ENCODE data around the gene REV3L.

REV3L gene

GRCh38 chr6:111356551-111356950 lies 126.5 kb downstream of the REV3L start:
- Histone ChIP-seq H3K36me3 (peaks cover 25% of the 10 kb centered on the region), H3K4me3 (ENCODE audit: low read depth, low read length) (no peak overlapping the region), H3K27ac (no peak overlapping the region), H3K27me3 (ENCODE audit: insufficient read depth, low read depth, severe bottlenecking) (no peaks in the 10 kb centered on the region), H3K9me3 (ENCODE audit: severe bottlenecking) (no peaks in the 10 kb centered on the region)
- TF ChIP-seq CTCF (IDR thresholded peaks at IDR 0.05; ENCODE audit: low read depth, low read length) = no peak
- no peak for DNase-seq

GRCh38 chr6:111354758-111355555 lies 128.1 kb downstream of the REV3L start:
- Histone ChIP-seq H3K4me3 (ENCODE audit: low read depth, low read length) (no peak overlapping the region), H3K27me3 (ENCODE audit: insufficient read depth, low read depth, severe bottlenecking) (no peaks in the 10 kb centered on the region), H3K9me3 (ENCODE audit: severe bottlenecking) (no peaks in the 10 kb centered on the region), H3K27ac (no peak overlapping the region), H3K36me3 (peaks cover 32% of the 10 kb centered on the region)
- no peak for TF ChIP-seq CTCF (IDR thresholded peaks at IDR 0.05; ENCODE audit: low read depth, low read length)
- no peak for DNase-seq

GRCh38 chr6:111353912-111354462 lies 129.0 kb downstream of the REV3L start:
- no peaks in the 10 kb centered on the region for H3K9me3 ChIP-seq (ENCODE audit: severe bottlenecking)
- no peak for DNase-seq
- H3K27me3 ChIP-seq (ENCODE audit: insufficient read depth, low read depth, severe bottlenecking) = no peaks in the 10 kb centered on the region
- no peak for TF ChIP-seq CTCF (IDR thresholded peaks at IDR 0.05; ENCODE audit: low read depth, low read length)
- no peak overlapping the region for H3K27ac ChIP-seq
- no peak overlapping the region for H3K4me3 ChIP-seq (ENCODE audit: low read depth, low read length)
- H3K36me3 ChIP-seq = peaks cover 41% of the 10 kb centered on the region

- DNase-seq = no peak
- Histone ChIP-seq H3K9me3 (ENCODE audit: severe bottlenecking) (no peaks in the 10 kb centered on the region), H3K4me3 (ENCODE audit: low read depth, low read length) (no peak overlapping the region), H3K27me3 (ENCODE audit: insufficient read depth, low read depth, severe bottlenecking) (no peaks in the 10 kb centered on the region), H3K36me3 (peaks cover 53% of the 10 kb centered on the region), H3K27ac (no peak overlapping the region)
- no peak for TF ChIP-seq CTCF (IDR thresholded peaks at IDR 0.05; ENCODE audit: low read depth, low read length)
These were observed 135.4 kb downstream of the REV3L start for GRCh38 chr6:111347589-111347988.

- no peaks in the 10 kb centered on the region for H3K27me3 ChIP-seq (ENCODE audit: insufficient read depth, low read depth, severe bottlenecking)
- peaks cover 37% of the 10 kb centered on the region for H3K36me3 ChIP-seq
- TF ChIP-seq CTCF (IDR thresholded peaks at IDR 0.05; ENCODE audit: low read depth, low read length) = no peak
- no peak overlapping the region for H3K4me3 ChIP-seq (ENCODE audit: low read depth, low read length)
- no peak for DNase-seq
- H3K27ac ChIP-seq = no peak overlapping the region
- H3K9me3 ChIP-seq (ENCODE audit: severe bottlenecking) = no peaks in the 10 kb centered on the region
These were observed 140.1 kb downstream of the REV3L start for GRCh38 chr6:111342913-111343312.
